GM21526 (cell line): ENCODE results near the gene CGRRF1.

ENCODE experiments used
- ATAC-seq: cut with Tn5 transposase; IDR thresholded peaks from one replicate; pipeline ENCODE4 v1.9.1; 2021; ENCODE audit warnings: moderate library complexity; ENCODE audit not compliant: unreplicated experiment, low FRiP score

The CGRRF1 gene

DNA sequence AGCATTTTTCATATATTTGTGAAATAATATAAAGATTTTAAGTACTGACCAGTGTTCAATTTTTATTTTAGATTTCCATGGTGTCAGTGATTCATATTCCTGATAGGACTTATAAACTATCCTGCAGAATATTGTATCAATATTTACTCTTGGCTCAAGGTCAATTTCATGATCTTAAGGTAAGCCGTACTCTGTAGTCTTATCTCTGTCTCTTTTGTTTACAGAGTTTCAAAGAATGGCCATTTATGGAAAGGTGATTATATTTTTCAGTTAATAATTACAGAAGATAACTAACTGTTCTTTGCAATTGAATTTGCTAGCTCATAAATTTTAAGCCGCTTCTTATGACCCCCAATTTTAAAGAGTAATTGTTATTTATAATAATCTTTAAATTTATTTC lies 27.9 kb downstream of the CGRRF1 start:
- no peak for ATAC-seq

DNA sequence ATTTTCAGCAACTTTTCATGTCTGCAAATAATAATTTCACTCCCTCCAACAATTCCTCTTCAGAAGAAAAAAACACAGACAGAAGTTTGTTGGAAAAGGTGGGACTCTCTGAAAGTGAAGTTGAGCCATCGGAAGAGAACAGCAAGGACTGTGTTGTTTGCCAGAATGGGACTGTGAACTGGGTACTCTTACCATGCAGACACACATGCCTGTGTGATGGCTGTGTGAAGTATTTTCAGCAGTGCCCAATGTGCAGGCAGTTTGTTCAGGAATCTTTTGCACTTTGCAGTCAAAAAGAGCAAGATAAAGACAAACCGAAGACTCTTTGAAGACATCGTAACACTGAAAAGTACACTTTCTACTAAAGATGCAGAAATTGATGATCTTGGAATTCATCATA lies 28.3 kb downstream of the CGRRF1 start:
- ATAC-seq = no peak

GRCh38 chr14:54547583-54547982 lies 37.9 kb downstream of the CGRRF1 start:
- ATAC-seq = no peak

- no peak for ATAC-seq
Measured at GRCh38 chr14:54548491-54548890, 38.8 kb downstream of the CGRRF1 start.

DNA sequence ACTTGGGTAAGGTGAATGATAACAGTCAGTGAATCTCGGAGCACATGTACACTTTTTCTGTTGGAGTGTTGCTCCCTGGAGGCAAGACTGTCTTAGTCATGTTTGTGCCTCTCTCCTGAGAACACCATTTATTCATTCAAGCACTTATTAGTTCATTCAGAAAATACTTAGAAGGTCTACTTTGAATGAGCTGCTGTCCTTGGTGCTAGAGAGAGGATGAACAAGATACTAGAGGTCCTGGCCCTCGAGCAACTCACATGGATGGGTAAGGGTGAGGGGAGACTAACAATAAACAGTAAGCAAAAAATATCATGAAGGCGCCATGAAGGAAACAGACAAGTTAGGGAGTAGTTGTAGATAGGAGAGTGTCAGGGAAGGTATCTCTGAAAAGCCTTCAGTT lies 40.2 kb downstream of the CGRRF1 start:
- ATAC-seq = no peak

- ATAC-seq = no peak
Measured at GRCh38 chr14:54550514-54550913, 40.8 kb downstream of the CGRRF1 start.

GRCh38 chr14:54554401-54554800 lies 44.7 kb downstream of the CGRRF1 start:
- no peak for ATAC-seq

DNA sequence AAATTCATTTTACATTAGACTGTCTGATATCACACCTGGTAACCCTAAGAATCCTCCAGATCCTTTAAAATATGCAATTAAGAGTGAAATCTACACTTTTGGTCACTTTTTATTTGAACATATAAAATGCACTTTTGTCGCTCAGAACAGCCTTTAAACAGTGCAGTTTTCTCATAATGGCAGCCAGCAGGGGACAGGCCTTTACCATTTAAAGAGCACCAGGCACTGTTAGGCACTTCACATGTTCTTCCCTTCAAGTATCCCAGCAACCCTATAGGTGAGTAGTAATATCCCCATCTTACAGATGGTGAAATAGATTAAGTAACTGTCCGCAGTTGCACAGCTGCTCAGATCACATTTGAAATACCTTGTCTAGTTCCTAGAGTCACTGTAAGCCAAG lies 45.9 kb downstream of the CGRRF1 start:
- ATAC-seq = no peak

DNA sequence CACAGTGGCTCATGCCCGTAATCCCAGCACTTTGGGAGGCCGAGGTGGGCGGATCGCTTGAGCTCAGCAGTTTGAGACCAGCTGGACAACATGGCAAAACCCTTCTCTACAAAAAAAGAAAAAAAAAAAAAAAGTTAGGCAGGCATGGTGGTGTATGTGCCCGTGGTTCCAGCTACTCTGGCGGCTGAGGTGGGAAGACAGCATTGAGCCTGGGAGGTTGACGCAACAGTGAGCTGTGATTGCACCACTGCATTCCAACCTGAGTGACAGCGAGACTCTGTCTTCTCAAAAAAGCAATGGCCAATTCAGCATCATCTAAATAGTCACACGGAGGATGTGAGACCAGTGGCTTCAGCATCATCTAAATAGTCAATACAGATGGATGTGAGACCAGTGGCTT lies 46.8 kb downstream of the CGRRF1 start:
- ATAC-seq = no peak

DNA sequence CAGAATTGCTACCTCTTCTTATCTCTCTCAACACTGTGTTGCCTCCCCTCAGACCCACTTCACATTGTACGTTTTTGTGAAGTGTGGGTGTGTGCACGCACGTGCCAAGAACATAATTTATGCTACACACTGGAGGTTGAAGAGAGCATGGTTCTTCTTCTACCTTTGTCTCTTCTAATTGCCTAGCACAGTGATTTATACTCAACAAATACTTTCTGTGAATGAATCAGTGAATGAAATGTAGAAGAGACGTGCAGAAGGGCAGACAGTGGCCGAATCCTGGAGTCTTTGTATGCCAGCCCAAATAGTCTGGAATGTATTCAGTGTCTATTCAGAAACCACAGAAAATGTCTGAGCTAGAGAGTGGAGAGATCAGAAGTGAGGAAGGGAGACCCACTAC lies 52.6 kb downstream of the CGRRF1 start:
- no peak for ATAC-seq

DNA sequence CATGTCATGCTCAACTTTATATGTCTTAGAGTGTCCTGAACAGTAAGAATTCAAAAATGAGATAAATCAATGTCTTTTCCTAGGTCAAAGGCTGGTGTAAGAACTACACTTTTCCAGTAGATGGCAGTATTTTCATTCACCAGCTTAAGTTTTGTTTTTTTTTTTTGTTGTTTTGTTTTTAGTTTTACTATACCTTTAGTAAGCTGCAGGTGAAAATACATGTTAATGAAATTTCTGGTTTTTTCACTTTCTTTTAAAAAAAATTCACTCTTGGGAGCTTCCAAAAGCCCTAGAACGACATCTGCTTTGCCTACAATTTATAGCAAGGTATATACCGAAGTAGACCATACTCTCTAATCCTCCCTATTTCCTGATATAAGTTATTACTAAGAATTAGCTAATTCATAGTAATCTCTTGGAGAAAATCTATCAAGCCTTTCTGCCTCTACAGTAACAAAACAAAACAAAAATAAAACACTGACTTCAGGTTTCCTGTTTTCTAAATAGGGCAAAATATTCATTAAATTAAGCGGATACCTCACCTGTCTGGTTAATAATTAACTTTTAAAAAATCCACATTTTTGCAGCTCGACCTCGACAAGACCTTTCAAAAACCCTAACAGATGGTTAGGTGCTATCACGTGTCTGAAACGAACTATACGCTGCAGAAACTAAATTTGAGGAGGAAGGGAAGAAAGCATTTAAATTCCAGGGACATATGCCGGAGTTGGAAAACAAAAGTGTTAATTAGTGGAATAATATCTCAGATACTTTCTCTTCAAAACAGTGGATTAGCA lies 54.6 kb downstream of the CGRRF1 start:
- ATAC-seq = no peak

DNA sequence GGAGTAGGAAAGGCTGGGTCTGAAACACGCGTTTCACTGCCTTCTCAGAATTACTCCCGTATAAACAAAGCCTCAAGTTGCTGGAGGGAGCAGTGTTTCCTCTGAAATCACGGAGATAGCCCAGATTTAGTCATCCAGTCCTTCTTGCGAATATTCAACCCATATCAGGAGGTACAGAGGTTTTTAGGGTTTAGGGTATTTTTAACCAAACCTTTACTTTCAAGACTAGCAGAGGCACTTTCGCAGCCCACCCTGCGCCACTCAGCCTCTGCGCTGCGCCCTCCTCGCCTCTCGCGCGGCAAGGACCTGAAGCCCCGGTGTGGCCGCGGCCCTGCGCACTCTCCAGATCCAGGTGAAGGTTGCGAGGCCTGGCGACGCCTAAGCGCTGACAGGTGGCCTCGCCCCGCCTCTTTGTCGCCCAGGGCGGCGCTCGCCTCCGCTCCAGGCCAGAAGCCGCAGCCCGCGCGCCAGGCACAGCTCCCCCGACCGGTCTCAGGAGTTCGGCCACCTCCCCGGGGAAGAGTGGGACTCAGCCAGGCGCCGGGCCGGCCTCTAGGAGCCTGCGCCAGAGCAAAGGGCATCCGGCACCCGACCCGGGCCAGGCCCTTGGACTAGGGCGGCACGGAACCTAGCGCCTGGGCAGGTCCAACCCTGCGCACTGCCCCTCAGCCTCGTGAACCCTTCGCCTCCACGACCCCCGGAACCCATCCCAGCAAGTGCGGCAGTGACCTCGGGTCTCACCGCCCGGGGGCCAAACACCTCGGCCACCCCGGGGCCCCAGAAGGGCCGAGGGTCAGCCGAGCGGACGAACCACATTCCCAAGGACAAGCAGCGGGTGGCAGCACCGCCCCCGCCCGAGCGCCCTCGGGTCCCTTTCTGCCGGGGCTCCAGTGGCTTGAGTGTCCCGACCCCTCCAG lies 55.4 kb downstream of the CGRRF1 start:
- peak; percentile 39 for ATAC-seq

GRCh38 chr14:54565785-54566409 lies 56.2 kb downstream of the CGRRF1 start:
- ATAC-seq = peak; percentile 50

DNA sequence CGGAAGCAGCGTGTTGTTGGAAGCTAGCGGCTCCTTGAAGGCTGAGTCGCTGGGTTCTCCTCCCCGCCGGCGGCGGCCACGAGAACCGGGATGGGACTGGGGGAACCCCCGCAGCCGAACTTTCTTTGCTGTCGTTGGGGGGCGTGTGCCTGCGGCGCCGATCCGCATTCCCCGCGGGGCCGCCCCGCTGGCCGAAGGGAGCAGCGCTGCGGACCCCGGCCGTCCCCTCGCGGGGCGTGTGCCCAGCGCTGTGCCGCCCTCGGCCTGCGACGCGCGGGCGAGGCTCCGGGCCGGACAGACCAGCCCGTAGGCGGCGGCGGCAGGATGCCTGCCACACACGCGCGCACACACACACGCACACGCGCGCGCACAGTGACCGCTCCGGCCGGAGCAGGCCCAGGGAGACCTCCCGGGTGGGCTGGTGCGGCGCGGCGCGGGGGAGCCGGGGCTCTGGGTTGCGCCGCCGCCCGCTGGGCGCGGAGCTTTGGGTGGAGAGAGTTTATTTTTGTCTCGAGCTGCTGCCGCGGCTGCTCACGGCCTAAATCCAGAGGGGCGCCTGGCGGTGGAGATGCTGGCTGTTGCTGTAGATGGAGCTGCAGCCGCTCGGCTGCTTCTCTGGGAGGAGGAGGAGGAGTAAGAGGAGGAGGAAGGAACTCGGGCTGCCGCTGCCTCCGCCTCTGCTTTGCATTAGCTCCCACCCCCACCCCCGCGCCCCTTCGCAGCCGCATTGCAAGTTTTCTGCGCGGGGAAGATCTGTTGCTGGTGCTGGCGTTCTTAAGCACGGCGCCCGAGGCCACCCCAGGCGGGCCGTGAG lies 56.9 kb downstream of the CGRRF1 start, which contains the start of gene SAMD4A:
SAMD4A (plus strand) TSS at position 719 of the 814 bp plus-strand sequence. CDS start 789 bp downstream, outside the sequence.
- ATAC-seq = no peak

GRCh38 chr14:54567224-54567638 lies 57.5 kb downstream of the CGRRF1 start:
- no peak for ATAC-seq

GRCh38 chr14:54567639-54568561 lies 58.2 kb downstream of the CGRRF1 start:
- ATAC-seq = no peak

- no peak for ATAC-seq
Measured at GRCh38 chr14:54568821-54569595, 59.3 kb downstream of the CGRRF1 start.

DNA sequence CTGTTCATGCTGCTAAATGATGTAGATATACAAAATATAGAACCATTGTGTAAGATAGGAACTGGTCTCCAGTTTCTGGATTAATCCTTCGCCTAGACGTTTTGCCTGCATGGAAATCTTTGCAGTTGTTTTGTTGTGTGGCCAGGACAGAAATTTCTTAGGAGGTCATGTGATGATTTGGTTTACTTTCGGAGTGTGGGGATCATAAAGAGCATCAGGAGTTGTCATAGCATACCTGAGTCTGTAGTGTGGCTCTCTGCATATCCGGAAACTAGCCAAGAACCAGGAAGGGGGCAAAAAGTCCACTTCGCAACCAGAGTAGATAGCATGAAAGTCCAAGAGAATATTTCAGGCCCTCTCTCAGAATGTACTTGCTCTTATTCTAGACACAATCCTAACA lies 60.3 kb downstream of the CGRRF1 start:
- no peak for ATAC-seq
